ENCODE data around the gene TMEM256. TPM values are rescaled to one million over a fixed set of nuclear protein-coding genes. Genes with fewer than 3 reads are reported as not detected.

TMEM256 gene
- total and polyA plus RNA-seq, 11 donors, result 51.9 to 195 (median 69.8) TPM

DNA sequence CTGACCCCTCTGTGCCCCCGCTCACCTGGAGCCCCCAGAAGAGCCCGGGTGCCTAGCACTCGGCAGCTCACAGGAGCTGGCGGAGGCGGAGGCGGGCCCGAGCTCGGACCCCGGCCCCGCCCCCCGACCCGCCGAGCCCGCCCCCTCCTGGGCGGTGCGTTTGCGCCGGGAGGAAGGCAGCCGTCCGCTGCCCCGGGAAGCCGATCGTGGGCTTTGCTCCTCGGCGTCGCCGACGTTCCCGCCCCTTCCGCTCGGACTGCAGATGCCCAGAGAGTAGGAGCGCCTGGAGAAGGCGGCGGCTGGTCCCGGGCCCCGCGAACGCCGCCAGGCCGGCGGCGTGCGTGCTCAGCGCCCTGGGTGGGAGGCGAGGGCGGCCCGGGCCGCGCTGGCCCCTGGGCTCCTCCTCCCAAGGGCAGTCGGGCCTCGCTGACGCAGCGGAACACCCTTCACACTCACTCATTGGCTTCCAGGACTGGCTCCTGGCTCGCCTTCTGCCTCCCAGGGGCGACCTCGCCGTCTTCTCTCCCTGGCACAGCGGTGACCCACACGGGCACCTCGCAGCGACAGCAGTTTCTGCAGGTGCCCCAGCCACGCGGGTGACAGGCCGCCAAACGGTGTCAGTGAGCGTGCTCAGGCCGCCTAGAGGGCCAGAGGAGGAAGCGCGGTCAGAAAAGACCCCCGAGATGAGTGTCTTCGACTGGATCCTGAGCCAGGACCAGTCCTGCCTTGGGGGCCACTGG, 9.3 kb downstream of the TMEM256 start, which contains the start of gene PLSCR3:
TSS of gene PLSCR3 (minus strand) at position 74 of the 740 bp plus-strand sequence. CDS start 415 bp downstream, outside the sequence.
- DNase-seq (peak; percentile 88 to 94 (median 93)), ATAC-seq (peak; percentile 75 to 94 (median 93))
- intact Hi-C loops (cut with DNase I), result loop anchor here in 5 of 10 donors (1.0 to 5.0 kb wide), 3 partner anchors 10 to 42 kb away; partner anchors contain the start of genes TMEM95 (in 4 of the 5), KCTD11 (in 1 of the 5) and TMEM256 (in 1 of the 5)
- Histone ChIP-seq H3K27me3 (no peaks in the 10 kb centered on the region), H3K27ac (peak within 1 kb of the TSS; percentile 88 to 99 (median 96)), H3K36me3 (peaks cover 0 to 32% (median 20%) of the 10 kb centered on the region in 9 donors), H3K4me3 (peak within 1 kb of the TSS; percentile 76 to 96 (median 86)), H3K4me1 (peaks cover 0 to 27% (median 17%) of the 10 kb centered on the region in 12 donors), H3K9me3 (no peaks in the 10 kb centered on the region)
- WGBS, 4 donors, result 0 to 1% (median 0%) methylated on average over 29 to 71 of the region's 71 CpGs
- TF ChIP-seq, protein P1, sequence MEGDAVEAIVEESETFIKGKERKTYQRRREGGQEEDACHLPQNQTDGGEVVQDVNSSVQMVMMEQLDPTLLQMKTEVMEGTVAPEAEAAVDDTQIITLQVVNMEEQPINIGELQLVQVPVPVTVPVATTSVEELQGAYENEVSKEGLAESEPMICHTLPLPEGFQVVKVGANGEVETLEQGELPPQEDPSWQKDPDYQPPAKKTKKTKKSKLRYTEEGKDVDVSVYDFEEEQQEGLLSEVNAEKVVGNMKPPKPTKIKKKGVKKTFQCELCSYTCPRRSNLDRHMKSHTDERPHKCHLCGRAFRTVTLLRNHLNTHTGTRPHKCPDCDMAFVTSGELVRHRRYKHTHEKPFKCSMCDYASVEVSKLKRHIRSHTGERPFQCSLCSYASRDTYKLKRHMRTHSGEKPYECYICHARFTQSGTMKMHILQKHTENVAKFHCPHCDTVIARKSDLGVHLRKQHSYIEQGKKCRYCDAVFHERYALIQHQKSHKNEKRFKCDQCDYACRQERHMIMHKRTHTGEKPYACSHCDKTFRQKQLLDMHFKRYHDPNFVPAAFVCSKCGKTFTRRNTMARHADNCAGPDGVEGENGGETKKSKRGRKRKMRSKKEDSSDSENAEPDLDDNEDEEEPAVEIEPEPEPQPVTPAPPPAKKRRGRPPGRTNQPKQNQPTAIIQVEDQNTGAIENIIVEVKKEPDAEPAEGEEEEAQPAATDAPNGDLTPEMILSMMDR (IDR thresholded peaks at IDR 0.05), result peak in 8 of 12 donors; percentile 9 to 45 (median 31)
- peak; percentile 50 to 93 for TF ChIP-seq POLR2A (IDR thresholded peaks at IDR 0.05)

GRCh38 chr17:7393613-7394451, 10.1 kb downstream of the TMEM256 start:
- ATAC-seq (peak in 3 of 4 donors; percentile 11 to 29 (median 18)), DNase-seq (peak in 1 of 5 donors; percentile 50)
- 9 to 18% (median 13%) methylated on average over 21 to 48 of the region's 48 CpGs for WGBS, 4 donors
- intact Hi-C loops (cut with DNase I), result loop anchor here in 5 of 10 donors (1.0 to 5.0 kb wide), 3 partner anchors 10 to 41 kb away; partner anchors contain the start of genes TMEM95 (in 4 of the 5), KCTD11 (in 1 of the 5) and TMEM256 (in 1 of the 5)
- H3K4me1 ChIP-seq, result peaks cover 0 to 27% (median 17%) of the 10 kb centered on the region in 12 donors
- H3K27ac ChIP-seq, result peak overlapping the region; percentile 72 to 99 (median 96)
- H3K4me3 ChIP-seq, result peak overlapping the region; percentile 76 to 96 (median 86)
- TF ChIP-seq, protein P1 (IDR thresholded peaks at IDR 0.05), result peak in 2 of 12 donors; percentile 3 to 6
- TF ChIP-seq POLR2A (IDR thresholded peaks at IDR 0.05), result no peak
- peaks cover 0 to 40% (median 26%) of the 10 kb centered on the region in 9 donors for H3K36me3 ChIP-seq
- H3K27me3 ChIP-seq, result no peaks in the 10 kb centered on the region
- no peaks in the 10 kb centered on the region for H3K9me3 ChIP-seq

DNA sequence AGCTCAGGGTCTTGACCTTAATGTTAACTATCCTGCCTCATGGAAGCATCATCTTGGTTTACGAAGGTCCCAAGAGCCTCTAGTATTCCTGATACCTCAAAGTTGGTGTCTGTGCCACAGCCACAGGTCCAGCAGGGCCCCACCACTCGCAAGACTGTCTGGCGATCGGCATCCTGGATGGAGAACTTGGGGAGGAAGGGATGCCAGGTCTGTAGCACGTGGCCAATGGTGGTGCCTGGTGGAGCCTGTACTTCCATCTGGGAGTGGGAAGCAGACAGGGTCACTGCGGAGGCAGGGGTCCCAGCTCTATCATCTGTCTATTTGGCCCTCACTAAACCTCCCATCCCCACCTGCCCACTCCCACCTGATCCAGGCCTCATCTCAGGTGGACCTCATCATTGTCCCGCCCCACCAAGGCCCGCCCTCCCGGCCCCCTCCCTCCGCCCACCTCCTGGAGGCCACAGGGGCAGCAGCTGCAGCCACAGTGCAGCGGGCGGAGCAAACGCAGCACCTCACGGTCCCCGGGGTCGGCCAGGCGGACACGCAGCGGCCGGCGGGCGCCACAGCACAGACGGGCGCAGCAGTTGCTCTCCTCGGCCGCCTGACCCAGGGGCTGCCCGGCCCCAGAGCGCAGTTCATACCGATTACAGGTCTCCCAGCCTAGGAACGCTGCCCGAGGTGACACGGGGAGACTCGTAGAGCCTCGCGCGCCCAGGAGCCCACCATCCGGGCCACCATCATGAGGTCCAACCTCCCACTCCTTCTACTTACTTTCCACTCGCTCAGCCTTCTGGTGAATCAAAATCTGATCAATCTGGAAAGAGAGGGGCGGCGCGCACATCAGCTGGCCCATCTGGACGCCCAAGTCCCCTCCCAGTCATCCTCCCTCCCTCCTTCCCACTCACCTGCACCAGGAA, 10.9 kb downstream of the TMEM256 start:
- intact Hi-C loops (cut with DNase I), result loop anchor here in 4 of 10 donors (1.0 to 5.0 kb wide), 2 partner anchors 36 to 45 kb away; partner anchors contain the start of gene TMEM95 (in 4 of the 4)
- DNase-seq, result no peak
- Histone ChIP-seq H3K36me3 (peaks cover 0 to 48% (median 31%) of the 10 kb centered on the region in 9 donors), H3K4me3 (peak overlapping the region in 11 of 12 donors; percentile 76 to 96 (median 85)), H3K4me1 (peaks cover 0 to 27% (median 17%) of the 10 kb centered on the region in 12 donors), H3K9me3 (no peaks in the 10 kb centered on the region), H3K27ac (peak overlapping the region in 10 of 12 donors; percentile 95 to 99 (median 97)), H3K27me3 (no peaks in the 10 kb centered on the region)
- TF ChIP-seq, protein P1 (IDR thresholded peaks at IDR 0.05), result no peak
- TF ChIP-seq POLR2A (IDR thresholded peaks at IDR 0.05), result no peak
- ATAC-seq, result no peak
- 77 to 82% (median 79%) methylated on average over 36 to 42 of the region's 42 CpGs for WGBS, 4 donors

Data from heart left ventricle (tissue), 16 donors.